OCI-LY1 (cell line): Measurements from ENCODE around the gene FAM221A.

Experiments used
- H2AFZ ChIP-seq: fragments of 200-600 bp; sonication (generic), shearing (Covaris generic); 2 replicates; pipeline ENCODE4 v1.6.0; 2014; ENCODE audit warnings: antibody characterized with exemption, mild to moderate bottlenecking, low read length
- H3F3A ChIP-seq: fragments of 200-600 bp; sonication (generic), shearing (Covaris generic); 2 replicates; pipeline ENCODE4 v1.6.0; 2014; ENCODE audit warnings: mild to moderate bottlenecking, antibody characterized with exemption, low read length, moderate library complexity; ENCODE audit not compliant: insufficient read depth
- H3K27ac ChIP-seq: fragments of 200-600 bp; sonication (generic); 2 replicates; pipeline ENCODE4 v1.5.1; 2014; ENCODE audit warnings: low read length, mixed run types, mild to moderate bottlenecking, low read depth; ENCODE audit not compliant: poor library complexity, severe bottlenecking
- H3K27me3 ChIP-seq: fragments of 200-600 bp; sonication (generic); 2 replicates; pipeline ENCODE4 v1.6.0; 2014; ENCODE audit warnings: antibody characterized with exemption, mild to moderate bottlenecking, low read length, moderate library complexity; ENCODE audit not compliant: insufficient read depth
- H3K36me3 ChIP-seq: fragments of 200-600 bp; sonication (generic); 2 replicates; pipeline ENCODE4 v1.6.1; 2014; ENCODE audit warnings: mild to moderate bottlenecking, antibody characterized with exemption, low read length, moderate library complexity, mixed read lengths; ENCODE audit not compliant: insufficient read depth
- H3K4me1 ChIP-seq: fragments of 200-600 bp; sonication (generic); 2 replicates; pipeline ENCODE4 v1.5.1; 2014; ENCODE audit warnings: mild to moderate bottlenecking, low read length, moderate library complexity; ENCODE audit not compliant: insufficient read depth, severe bottlenecking
- H3K4me2 ChIP-seq: fragments of 200-600 bp; sonication (generic), shearing (Covaris generic); 2 replicates; pipeline ENCODE4 v1.6.1; 2014; ENCODE audit warnings: low read length
- H3K4me3 ChIP-seq: fragments of 200-600 bp; sonication (generic); 2 replicates; pipeline ENCODE4 v1.5.1; 2014; ENCODE audit warnings: low read length, low read depth, mild to moderate bottlenecking, mixed read lengths; ENCODE audit not compliant: poor library complexity, severe bottlenecking
- H3K79me2 ChIP-seq: fragments of 200-600 bp; shearing (Covaris generic); 2 replicates; pipeline ENCODE4 v1.6.1; 2016; ENCODE audit warnings: mixed run types, low read length, mixed read lengths; ENCODE audit not compliant: insufficient read depth
- H3K9ac ChIP-seq: fragments of 200-600 bp; sonication (generic), shearing (Covaris generic); 2 replicates; pipeline ENCODE4 v1.6.1; 2014; ENCODE audit warnings: mild to moderate bottlenecking, low read length, mixed read lengths
- H3K9me2 ChIP-seq: fragments of 200-600 bp; sonication (generic), shearing (Covaris generic); 2 replicates; pipeline ENCODE4 v1.6.1; 2014; ENCODE audit warnings: low read depth, mild to moderate bottlenecking, low read length, mixed read lengths
- H3K9me3 ChIP-seq: fragments of 200-600 bp; shearing (Covaris generic); 2 replicates; pipeline ENCODE4 v1.6.1; 2014; ENCODE audit warnings: low read length, mixed read lengths
- H4K20me1 ChIP-seq: fragments of 200-600 bp; sonication (generic), shearing (Covaris generic); 2 replicates; pipeline ENCODE4 v1.6.0; 2016; ENCODE audit warnings: mild to moderate bottlenecking, low read length; ENCODE audit not compliant: insufficient read depth
- EZH2 ChIP-seq: fragments of 200-600 bp; sonication (generic), shearing (Covaris generic); IDR thresholded peaks from 2 replicates; pipeline ENCODE4 v1.8.0; 2017; ENCODE audit warnings: borderline replicate concordance, mixed run types, mild to moderate bottlenecking, antibody characterized with exemption, low read length, moderate library complexity, mixed read lengths
- TF ChIP-seq, protein P1 (sequence below): fragments of 200-600 bp; sonication (generic), shearing (Covaris generic); IDR thresholded peaks from 2 replicates; pipeline ENCODE4 v1.5.1; 2017; ENCODE audit warnings: mild to moderate bottlenecking, antibody characterized with exemption, low read length, moderate library complexity, mixed read lengths

FAM221A gene

DNA sequence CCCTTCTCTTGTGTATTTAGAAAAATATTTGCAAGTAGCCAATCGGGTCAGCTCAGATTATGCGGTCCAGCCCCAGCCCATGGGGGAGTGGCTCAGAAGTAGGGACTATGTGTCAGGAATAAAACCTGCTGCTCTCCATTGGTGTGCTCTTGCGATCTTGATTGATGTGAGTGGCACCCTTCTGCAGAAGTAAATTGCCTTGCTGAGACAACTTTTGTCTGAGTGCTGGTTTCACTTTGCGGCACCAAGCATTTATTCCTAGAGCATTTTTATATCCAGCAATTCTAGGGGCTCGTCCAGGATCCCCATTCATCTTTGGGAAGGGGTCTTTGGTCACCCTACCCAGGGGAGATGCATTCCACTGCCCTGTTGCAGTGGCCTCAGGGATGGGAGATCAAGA lies 26.1 kb upstream of the FAM221A start:
- no peak overlapping the region for H3K9ac ChIP-seq
- H3K9me3 ChIP-seq, result peaks cover 26% of the 10 kb centered on the region
- no peaks in the 10 kb centered on the region; the same call in 1 of the 2 replicates for H3K36me3 ChIP-seq
- TF ChIP-seq, protein P1, sequence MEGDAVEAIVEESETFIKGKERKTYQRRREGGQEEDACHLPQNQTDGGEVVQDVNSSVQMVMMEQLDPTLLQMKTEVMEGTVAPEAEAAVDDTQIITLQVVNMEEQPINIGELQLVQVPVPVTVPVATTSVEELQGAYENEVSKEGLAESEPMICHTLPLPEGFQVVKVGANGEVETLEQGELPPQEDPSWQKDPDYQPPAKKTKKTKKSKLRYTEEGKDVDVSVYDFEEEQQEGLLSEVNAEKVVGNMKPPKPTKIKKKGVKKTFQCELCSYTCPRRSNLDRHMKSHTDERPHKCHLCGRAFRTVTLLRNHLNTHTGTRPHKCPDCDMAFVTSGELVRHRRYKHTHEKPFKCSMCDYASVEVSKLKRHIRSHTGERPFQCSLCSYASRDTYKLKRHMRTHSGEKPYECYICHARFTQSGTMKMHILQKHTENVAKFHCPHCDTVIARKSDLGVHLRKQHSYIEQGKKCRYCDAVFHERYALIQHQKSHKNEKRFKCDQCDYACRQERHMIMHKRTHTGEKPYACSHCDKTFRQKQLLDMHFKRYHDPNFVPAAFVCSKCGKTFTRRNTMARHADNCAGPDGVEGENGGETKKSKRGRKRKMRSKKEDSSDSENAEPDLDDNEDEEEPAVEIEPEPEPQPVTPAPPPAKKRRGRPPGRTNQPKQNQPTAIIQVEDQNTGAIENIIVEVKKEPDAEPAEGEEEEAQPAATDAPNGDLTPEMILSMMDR, result no peak
- TF ChIP-seq EZH2, result no peak
- H3K9me2 ChIP-seq, result no peaks in the 10 kb centered on the region
- no peaks in the 10 kb centered on the region for H3F3A ChIP-seq
- no peak overlapping the region for H3K4me3 ChIP-seq
- no peaks in the 10 kb centered on the region; the same call in 1 of the 2 replicates for H3K27me3 ChIP-seq
- no peak overlapping the region for H3K27ac ChIP-seq
- no peak overlapping the region for H2AFZ ChIP-seq
- no peak overlapping the region for H3K4me2 ChIP-seq
- H4K20me1 ChIP-seq, result no peaks in the 10 kb centered on the region
- H3K4me1 ChIP-seq, result no peaks in the 10 kb centered on the region
- H3K79me2 ChIP-seq, result no peaks in the 10 kb centered on the region

DNA sequence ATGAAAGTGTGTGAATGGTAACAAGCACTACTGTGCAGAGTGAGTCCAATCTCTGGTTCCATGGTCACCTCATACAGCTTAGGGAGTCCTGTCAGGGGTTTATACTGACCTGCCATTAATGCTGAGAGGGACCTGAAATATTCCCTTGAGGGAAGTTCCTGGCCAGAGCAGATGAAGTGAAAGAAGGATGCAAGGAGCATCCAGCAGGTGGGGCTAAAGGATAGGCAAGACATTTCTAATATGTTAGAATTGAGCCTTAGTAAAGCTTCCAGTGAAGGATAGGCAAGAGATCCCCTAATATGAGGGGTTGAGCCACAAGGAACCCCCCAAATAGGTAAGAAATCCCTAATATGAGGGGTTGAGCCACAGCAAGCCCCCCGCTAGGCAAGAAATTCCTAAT lies 25.5 kb upstream of the FAM221A start:
- Histone ChIP-seq H2AFZ (no peak overlapping the region), H3F3A (no peaks in the 10 kb centered on the region), H3K9ac (no peak overlapping the region), H3K4me3 (no peak overlapping the region), H4K20me1 (no peaks in the 10 kb centered on the region), H3K27me3 (no peaks in the 10 kb centered on the region; the same call in 1 of the 2 replicates), H3K79me2 (no peaks in the 10 kb centered on the region), H3K36me3 (no peaks in the 10 kb centered on the region; the same call in 1 of the 2 replicates), H3K4me1 (no peaks in the 10 kb centered on the region), H3K4me2 (no peak overlapping the region), H3K9me2 (no peaks in the 10 kb centered on the region), H3K27ac (no peak overlapping the region), H3K9me3 (peaks cover 27% of the 10 kb centered on the region)
- no peak for TF ChIP-seq EZH2
- TF ChIP-seq, protein P1, result peak; percentile 59; the same call in 1 of the 2 replicates

DNA sequence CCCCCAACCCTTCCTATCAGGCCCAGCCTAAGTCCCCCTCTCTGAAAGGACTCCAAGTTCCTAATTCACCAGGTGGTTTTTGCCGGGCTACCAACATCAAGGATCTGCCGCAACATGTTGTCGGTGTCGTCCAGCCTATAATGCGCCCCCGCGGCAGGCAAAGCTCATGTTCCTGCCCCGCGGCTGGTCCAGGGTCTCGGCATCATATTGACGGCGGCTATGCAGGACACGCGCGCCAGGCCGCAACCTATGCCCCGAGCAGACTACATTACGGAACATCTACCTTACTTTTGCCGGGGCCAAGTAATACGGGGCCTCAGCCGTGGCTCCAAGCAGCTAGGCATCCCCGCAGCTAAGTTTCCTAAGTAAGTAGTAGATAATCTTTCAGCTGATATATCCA lies 24.6 kb upstream of the FAM221A start:
- Histone ChIP-seq H3K9me3 (peaks cover 27% of the 10 kb centered on the region), H3K36me3 (no peaks in the 10 kb centered on the region; the same call in 1 of the 2 replicates), H3K27me3 (no peaks in the 10 kb centered on the region; the same call in 1 of the 2 replicates), H3K9me2 (no peaks in the 10 kb centered on the region), H2AFZ (no peak overlapping the region), H4K20me1 (no peaks in the 10 kb centered on the region), H3K4me3 (no peak overlapping the region), H3K4me2 (no peak overlapping the region), H3F3A (no peaks in the 10 kb centered on the region), H3K27ac (no peak overlapping the region), H3K4me1 (no peaks in the 10 kb centered on the region), H3K79me2 (no peaks in the 10 kb centered on the region), H3K9ac (no peak overlapping the region)
- TF ChIP-seq, protein P1, result no peak
- no peak for TF ChIP-seq EZH2
